Muscle of leg (tissue), 11 donors: ENCODE measurements around the gene MAK. TPM values are rescaled to one million over a fixed set of nuclear protein-coding genes. Genes with fewer than 3 reads are reported as not detected.
"Not testable (repeated sequence)": the region's sequence is repeated elsewhere in the genome, so short reads cannot be mapped to it uniquely, and the experiment has no call there.

Source experiments
- DNase-seq: peaks from one replicate; pipeline ENCODE4 v3.0.0; 2013
- H3K27ac ChIP-seq: one replicate; pipeline ENCODE4 v1.5.1; 2013; ENCODE audit warnings: mild to moderate bottlenecking, low read length, control low read depth
- H3K27me3 ChIP-seq: one replicate; pipeline ENCODE4 v1.6.1; 2013; ENCODE audit warnings: low read length; ENCODE audit not compliant: control insufficient read depth, insufficient read depth
- H3K36me3 ChIP-seq: one replicate; pipeline ENCODE4 v1.6.1; 2013; ENCODE audit warnings: low read length; ENCODE audit not compliant: control insufficient read depth, insufficient read depth
- H3K4me1 ChIP-seq: one replicate; pipeline ENCODE4 v1.6.1; 2013; ENCODE audit warnings: low read length; ENCODE audit not compliant: control insufficient read depth, insufficient read depth
- H3K4me3 ChIP-seq: one replicate; pipeline ENCODE4 v1.5.1; 2013; ENCODE audit warnings: low read length, control low read depth
- H3K9me3 ChIP-seq: replicated peaks from 2 replicates; pipeline ENCODE4 v1.6.1; 2013; ENCODE audit warnings: low read depth, low read length; ENCODE audit not compliant: control insufficient read depth
- WGBS: methylation state at CpG from one replicate; pipeline ENCODE4 v1.1.5; 2013; ENCODE audit warnings: missing lambda C conversion rate; ENCODE audit not compliant: insufficient coverage; 5-methylcytosine and 5-hydroxymethylcytosine counted together
- polyA plus RNA-seq, 8 donors: library from polyadenylated mRNA; unstranded; fragments of 120-200 nt; gene quantifications; one replicate each; pipeline versions ENCODE4 v1.2.1 to v1.2.3, GENCODE V29; 2013; ENCODE audit warnings: inconsistent platforms in 1 of 8, low replicate concordance in 1 of 8; ENCODE audit not compliant: insufficient read length in 8 of 8, insufficient read depth in 1 of 8
- total RNA-seq: library from RNA; stranded (reverse); fragments of 120-200 nt; gene quantifications from one replicate; pipeline ENCODE4 v1.2.4, GENCODE V29; 2013

The MAK gene
- total and polyA plus RNA-seq, 9 donors = 0.04 to 0.65 (median 0.25) TPM

DNA sequence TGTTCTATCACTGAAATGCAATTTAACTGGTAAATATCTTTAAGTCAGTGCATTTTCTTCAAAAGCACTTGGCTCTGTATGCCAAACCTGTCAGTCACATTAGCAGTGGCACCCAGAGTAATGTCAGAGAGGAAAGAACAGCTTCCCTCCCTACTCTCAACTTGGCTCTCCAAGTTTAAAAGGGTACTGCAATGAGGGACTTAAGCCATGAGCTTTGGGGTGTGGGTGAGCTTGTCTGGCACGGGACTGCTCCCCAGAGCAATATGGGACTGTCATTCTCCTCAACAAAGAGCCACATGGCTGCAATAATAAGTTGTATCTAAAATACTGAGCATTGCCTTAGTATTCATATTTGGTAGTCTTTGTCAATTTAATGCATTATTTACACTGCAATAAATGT lies 39.5 kb upstream of the MAK start:
- H3K27ac ChIP-seq = no peak overlapping the region

DNA sequence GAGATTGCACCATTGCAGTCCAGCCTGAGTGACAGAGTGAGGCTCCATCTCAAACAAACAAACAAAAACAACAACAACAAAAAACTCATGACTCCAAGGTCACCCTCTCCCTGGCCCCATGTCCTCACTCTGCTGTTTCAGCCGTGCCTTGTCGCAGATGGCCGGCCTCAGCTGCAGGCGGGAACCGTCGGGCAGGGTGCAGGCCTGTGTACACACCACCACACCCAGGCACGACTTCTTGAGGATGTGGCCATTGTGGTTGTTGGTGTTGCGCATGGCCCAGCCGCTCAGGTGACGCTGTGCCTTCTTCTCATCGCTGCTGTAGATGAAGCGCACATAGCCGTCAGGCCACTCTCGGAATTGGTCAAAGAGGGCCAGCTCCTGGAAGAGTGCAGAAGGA lies 38.7 kb upstream of the MAK start:
- Histone ChIP-seq H3K4me3 (no peak overlapping the region), H3K27ac (no peak overlapping the region), H3K36me3 (no peaks in the 10 kb centered on the region), H3K4me1 (no peaks in the 10 kb centered on the region), H3K27me3 (peaks cover 25% of the 10 kb centered on the region), H3K9me3 (no peaks in the 10 kb centered on the region)
- 90% methylated on average over 9 of the region's 14 CpGs for WGBS
- DNase-seq = no peak

More for the DNA sequence above, 39.5 kb upstream of the MAK start:
- Histone ChIP-seq H3K4me1 (peaks cover 6% of the 10 kb centered on the region), H3K36me3 (no peaks in the 10 kb centered on the region), H3K4me3 (no peak overlapping the region), H3K9me3 (no peaks in the 10 kb centered on the region), H3K27me3 (peaks cover 33% of the 10 kb centered on the region)
- DNase-seq = no peak
- no CpG with 5 or more reads among the region's 1 CpG for WGBS

DNA sequence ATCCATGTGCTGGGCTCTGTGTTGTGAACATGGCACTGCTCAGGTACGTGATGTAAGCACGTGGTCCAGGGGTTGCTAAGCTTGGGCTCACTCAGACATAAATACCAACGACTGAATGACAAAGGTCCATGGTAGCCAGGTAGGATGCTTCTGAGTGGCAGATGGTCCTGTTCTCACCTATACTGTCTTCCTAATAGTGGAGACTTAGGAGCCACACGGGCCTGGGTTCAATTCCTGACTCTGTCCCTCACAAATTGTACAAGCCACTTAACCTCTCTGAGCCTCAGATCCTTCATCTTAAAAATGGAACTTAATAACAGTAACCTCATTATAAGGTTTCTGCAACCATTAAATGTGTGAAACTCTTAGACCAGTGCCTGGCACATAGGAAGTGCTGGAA lies 36.7 kb upstream of the MAK start:
- 70% methylated on average over 2 of the region's 4 CpGs for WGBS
- DNase-seq = no peak
- H3K27me3 ChIP-seq = peaks cover 5% of the 10 kb centered on the region
- no peaks in the 10 kb centered on the region for H3K36me3 ChIP-seq
- no peaks in the 10 kb centered on the region for H3K4me1 ChIP-seq
- H3K27ac ChIP-seq = no peak overlapping the region
- H3K9me3 ChIP-seq = no peaks in the 10 kb centered on the region
- H3K4me3 ChIP-seq = no peak overlapping the region

DNA sequence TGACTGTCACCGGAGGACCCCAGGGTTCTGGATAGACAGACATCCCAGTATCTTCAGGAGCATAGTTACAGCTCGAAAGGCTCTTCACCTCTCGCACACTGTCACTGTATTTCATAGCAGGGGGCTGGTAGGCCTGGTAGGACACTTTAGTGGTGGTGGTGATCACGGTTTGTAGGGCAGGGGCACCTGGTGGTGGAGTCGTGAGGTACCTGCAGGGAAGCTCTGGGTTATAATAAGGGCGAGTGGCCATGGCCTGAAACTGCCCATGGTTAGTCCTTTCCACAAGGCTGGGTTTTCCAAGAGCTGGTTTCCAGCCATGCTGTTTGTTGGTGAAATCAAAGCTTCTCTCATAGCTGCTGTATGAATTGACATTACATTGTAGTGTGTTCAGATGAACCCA lies 35.9 kb upstream of the MAK start:
- H3K27ac ChIP-seq = no peak overlapping the region
- no peaks in the 10 kb centered on the region for H3K4me1 ChIP-seq
- DNase-seq = no peak
- H3K9me3 ChIP-seq = no peaks in the 10 kb centered on the region
- no peak overlapping the region for H3K4me3 ChIP-seq
- H3K36me3 ChIP-seq = no peaks in the 10 kb centered on the region
- H3K27me3 ChIP-seq = no peaks in the 10 kb centered on the region
- 83% methylated on average over 5 of the region's 6 CpGs for WGBS

DNA sequence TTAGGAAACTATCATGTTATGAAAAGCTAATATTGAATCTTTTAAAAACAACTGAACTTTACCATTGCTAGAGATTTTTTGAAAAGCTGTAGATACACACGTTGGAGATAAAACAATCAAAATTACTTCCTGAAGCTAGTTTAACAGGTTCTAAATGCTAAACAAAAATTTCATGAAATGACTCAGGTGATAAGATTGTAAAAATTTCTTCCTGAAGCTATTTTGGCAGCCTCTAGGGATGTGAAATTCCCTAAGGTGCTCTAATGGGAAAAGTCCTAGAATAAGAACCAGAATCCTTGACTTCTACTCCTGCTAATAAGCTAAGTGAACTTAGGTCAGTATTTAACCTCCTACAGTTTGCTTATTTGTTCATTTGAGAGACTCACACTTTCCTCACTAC lies 35.0 kb upstream of the MAK start:
- no CpG with 5 or more reads among the region's 1 CpG for WGBS
- H3K4me1 ChIP-seq = no peaks in the 10 kb centered on the region
- H3K36me3 ChIP-seq = no peaks in the 10 kb centered on the region
- H3K27me3 ChIP-seq = no peaks in the 10 kb centered on the region
- H3K27ac ChIP-seq = no peak overlapping the region
- H3K9me3 ChIP-seq = no peaks in the 10 kb centered on the region
- no peak for DNase-seq
- H3K4me3 ChIP-seq = no peak overlapping the region

DNA sequence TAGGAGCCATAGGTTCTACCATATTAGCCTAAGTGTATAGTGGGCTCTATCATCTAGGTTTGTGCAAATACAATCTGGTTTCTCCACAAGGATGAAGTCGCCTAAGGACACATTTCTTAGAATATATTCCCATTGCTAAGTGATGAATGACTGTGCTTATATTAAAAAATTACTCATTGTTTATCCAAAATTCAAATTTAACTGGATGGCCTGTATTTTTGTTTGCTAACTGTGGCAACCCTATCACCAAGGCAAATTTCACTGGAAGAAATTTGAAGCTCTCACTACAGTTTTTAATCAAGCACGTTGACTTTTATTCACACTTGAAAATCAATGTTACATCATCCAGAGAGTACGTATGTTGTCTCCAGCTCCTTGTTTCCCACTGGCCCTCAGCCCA lies 29.6 kb upstream of the MAK start:
- Histone ChIP-seq H3K36me3 (no peaks in the 10 kb centered on the region), H3K9me3 (no peaks in the 10 kb centered on the region), H3K4me3 (no peak overlapping the region), H3K27ac (no peak overlapping the region), H3K27me3 (no peaks in the 10 kb centered on the region), H3K4me1 (no peaks in the 10 kb centered on the region)
- 84% methylated on average over 2 of the region's 3 CpGs for WGBS
- no peak for DNase-seq

DNA sequence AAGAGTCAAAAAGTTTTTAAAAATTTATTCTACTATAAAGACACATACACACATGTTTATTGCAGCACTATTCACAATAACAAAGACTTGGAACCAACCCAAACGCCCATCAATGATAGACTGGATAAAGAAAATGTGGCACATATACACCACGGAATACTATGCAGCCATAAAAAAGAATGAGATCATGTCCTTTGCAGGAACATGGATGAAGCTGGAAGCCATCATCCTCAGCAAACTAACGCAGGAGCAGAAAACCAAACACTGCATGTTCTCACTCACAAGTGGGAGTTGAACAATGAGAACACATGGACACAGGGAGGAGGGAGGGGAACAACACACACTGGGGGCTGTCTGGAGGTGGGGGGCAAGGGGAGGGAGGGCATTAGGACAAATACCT lies 28.4 kb upstream of the MAK start:
- H3K4me3 ChIP-seq, H3K9me3 ChIP-seq, DNase-seq, H3K4me1 ChIP-seq, H3K36me3 ChIP-seq, H3K27ac ChIP-seq, H3K27me3 ChIP-seq: not testable (repeated sequence)
- no CpG with 5 or more reads among the region's 3 CpGs for WGBS

DNA sequence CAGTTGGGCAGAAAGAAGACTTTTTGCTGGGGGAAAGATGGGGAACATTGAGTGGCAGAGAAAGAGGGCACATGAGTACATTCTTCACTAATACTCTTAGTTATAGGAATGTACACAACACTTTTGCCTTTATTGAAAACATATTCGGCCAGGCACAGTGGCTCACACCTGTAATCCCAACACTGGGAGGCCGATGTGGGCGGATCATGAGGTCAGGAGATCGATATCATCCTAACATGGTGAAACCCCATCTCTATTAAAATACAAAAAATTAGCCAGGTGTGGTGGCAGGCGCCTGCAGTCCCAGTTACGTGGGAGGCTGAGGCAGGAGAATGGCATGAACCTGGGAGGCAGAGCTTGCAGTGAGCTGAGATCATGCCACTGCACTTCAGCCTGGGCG lies 24.7 kb upstream of the MAK start:
- not testable (repeated sequence) for H3K27ac ChIP-seq, H3K27me3 ChIP-seq, DNase-seq, H3K9me3 ChIP-seq, H3K4me3 ChIP-seq, H3K36me3 ChIP-seq, H3K4me1 ChIP-seq
- 81% methylated on average over 3 of the region's 7 CpGs for WGBS

DNA sequence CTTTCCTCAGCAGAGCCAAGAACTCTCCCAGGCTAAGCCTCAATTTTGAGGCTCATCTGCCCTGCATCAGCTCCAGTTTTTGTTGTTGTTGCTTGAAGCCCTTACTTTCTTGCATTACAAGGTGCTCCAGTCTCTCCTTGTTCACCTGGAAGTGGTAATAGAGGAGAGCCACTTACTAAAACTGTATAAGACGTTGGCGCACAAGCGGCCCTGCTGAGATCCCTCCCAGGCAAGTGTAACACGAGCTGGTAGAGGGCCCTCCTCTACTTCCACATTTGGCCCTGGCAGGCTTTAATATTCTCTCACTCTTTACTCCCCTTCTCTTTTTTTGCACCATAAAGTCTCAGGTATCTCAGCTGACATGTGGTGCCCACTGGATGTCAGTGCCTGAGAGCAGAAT lies 24.0 kb upstream of the MAK start:
- H3K4me3 ChIP-seq = no peak overlapping the region
- no peaks in the 10 kb centered on the region for H3K9me3 ChIP-seq
- no peak overlapping the region for H3K27ac ChIP-seq
- no peaks in the 10 kb centered on the region for H3K36me3 ChIP-seq
- WGBS = 41% methylated on average over 4 of the region's 4 CpGs
- no peaks in the 10 kb centered on the region for H3K4me1 ChIP-seq
- H3K27me3 ChIP-seq = no peaks in the 10 kb centered on the region
- DNase-seq = no peak

DNA sequence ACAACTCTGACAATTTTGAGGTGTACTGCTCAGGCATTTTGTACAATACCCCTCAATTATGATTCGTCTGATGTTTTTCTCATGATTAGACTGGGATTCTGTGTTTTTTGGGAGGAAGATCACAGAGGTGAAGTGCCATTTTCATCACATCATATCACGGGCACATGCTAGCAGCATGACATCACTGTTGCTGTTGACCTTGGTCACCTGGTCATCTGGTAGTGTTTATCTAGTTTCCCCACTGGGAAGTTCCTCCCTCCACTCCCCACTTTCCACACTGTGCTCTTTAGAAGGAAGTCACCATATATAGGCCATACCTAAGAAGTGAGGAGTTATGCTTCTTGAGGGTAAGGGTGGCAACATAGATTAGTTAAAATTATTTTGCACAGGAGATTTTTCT lies 22.7 kb upstream of the MAK start:
- no peaks in the 10 kb centered on the region for H3K27me3 ChIP-seq
- no peak for DNase-seq
- H3K4me3 ChIP-seq = no peak overlapping the region
- no peak overlapping the region for H3K27ac ChIP-seq
- H3K36me3 ChIP-seq = no peaks in the 10 kb centered on the region
- H3K9me3 ChIP-seq = no peaks in the 10 kb centered on the region
- H3K4me1 ChIP-seq = no peaks in the 10 kb centered on the region
- WGBS = no CpG with 5 or more reads among the region's 2 CpGs

DNA sequence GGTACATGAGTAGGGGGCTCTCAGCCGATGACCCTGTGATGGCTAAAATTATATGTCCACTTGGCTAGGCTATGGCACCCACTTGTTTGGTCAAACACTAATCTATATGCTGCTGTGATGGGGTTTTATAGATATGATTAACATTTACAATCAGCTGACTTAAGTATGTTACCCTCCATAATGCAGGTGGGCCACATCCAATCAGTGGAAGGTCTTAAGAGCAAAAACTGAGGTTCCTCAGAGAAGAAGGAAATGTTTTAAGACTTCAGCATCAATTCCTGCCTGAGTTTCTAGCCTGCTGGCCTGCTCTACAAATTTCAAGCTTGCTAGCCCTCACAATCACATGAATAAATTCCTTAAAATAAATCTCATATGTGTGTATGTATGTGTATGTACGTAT lies 18.9 kb upstream of the MAK start:
- DNase-seq = no peak

More for the DNA sequence above, 18.9 kb upstream of the MAK start:
- Histone ChIP-seq H3K4me3 (no peak overlapping the region), H3K36me3 (no peaks in the 10 kb centered on the region), H3K27ac (no peak overlapping the region), H3K9me3 (peaks cover 2% of the 10 kb centered on the region), H3K27me3 (no peaks in the 10 kb centered on the region), H3K4me1 (no peaks in the 10 kb centered on the region)
- WGBS = no CpG with 5 or more reads among the region's 2 CpGs
